IMR-90 (cell line): ENCODE results near the gene CLDN8.

Source experiments
- POLR2A ChIP-seq: IDR thresholded peaks from 2 replicates; pipeline ENCODE4 v1.6.1; 2012; ENCODE audit warnings: mild to moderate bottlenecking, low read depth, low read length
- RCOR1 ChIP-seq: IDR thresholded peaks from 2 replicates; pipeline ENCODE4 v1.6.1; 2012; ENCODE audit warnings: mild to moderate bottlenecking, low read length, improper control_type of control experiment; ENCODE audit not compliant: insufficient replicate concordance
- USF2 ChIP-seq: fragments of 150-350 bp; IDR thresholded peaks from 2 replicates; pipeline ENCODE4 v1.6.1; 2017; ENCODE audit warnings: mild to moderate bottlenecking, antibody characterized with exemption, low read length, low read depth
- TF ChIP-seq, protein P1 (sequence below): conservative IDR thresholded peaks from 2 replicates; pipeline ENCODE4 v1.5.1; 2012; ENCODE audit warnings: mild to moderate bottlenecking, low read depth, low read length, improper control_type of control experiment

- TF ChIP-seq, protein P1, sequence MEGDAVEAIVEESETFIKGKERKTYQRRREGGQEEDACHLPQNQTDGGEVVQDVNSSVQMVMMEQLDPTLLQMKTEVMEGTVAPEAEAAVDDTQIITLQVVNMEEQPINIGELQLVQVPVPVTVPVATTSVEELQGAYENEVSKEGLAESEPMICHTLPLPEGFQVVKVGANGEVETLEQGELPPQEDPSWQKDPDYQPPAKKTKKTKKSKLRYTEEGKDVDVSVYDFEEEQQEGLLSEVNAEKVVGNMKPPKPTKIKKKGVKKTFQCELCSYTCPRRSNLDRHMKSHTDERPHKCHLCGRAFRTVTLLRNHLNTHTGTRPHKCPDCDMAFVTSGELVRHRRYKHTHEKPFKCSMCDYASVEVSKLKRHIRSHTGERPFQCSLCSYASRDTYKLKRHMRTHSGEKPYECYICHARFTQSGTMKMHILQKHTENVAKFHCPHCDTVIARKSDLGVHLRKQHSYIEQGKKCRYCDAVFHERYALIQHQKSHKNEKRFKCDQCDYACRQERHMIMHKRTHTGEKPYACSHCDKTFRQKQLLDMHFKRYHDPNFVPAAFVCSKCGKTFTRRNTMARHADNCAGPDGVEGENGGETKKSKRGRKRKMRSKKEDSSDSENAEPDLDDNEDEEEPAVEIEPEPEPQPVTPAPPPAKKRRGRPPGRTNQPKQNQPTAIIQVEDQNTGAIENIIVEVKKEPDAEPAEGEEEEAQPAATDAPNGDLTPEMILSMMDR = no peak
- TF ChIP-seq POLR2A (no peak), RCOR1 (no peak), USF2 (no peak)
Observed at GRCh38 chr21:30200000-30200399, 15.9 kb downstream of the CLDN8 start.
